ENCODE data around the gene SLC9A9.

DNA sequence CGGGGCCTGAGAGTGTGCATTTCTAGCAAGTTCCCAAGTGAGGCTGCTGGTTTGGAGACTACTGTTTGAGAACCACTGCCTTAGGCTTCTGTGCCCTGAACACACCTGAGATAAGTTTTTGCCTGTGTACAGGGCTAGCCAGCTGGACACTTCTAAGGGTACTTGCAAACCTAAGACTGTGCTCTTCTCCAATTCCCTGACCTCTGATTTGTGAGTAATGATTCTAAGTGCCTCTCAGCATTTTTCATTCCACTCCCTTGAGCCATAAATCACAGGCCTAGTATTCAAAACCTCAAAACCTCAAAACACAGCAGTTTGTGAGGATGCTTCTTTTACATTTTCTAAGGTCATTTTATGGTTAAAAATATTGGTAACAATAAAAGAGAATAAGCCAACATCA lies 580.3 kb downstream of the SLC9A9 start:
- TF ChIP-seq, protein P1, sequence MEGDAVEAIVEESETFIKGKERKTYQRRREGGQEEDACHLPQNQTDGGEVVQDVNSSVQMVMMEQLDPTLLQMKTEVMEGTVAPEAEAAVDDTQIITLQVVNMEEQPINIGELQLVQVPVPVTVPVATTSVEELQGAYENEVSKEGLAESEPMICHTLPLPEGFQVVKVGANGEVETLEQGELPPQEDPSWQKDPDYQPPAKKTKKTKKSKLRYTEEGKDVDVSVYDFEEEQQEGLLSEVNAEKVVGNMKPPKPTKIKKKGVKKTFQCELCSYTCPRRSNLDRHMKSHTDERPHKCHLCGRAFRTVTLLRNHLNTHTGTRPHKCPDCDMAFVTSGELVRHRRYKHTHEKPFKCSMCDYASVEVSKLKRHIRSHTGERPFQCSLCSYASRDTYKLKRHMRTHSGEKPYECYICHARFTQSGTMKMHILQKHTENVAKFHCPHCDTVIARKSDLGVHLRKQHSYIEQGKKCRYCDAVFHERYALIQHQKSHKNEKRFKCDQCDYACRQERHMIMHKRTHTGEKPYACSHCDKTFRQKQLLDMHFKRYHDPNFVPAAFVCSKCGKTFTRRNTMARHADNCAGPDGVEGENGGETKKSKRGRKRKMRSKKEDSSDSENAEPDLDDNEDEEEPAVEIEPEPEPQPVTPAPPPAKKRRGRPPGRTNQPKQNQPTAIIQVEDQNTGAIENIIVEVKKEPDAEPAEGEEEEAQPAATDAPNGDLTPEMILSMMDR (IDR thresholded peaks at IDR 0.05): no peak
- TF ChIP-seq EZH2phosphoT487 (IDR thresholded peaks at IDR 0.05) (no peak), EZH2 (IDR thresholded peaks at IDR 0.05) (no peak)

All from neural progenitor cell (in vitro differentiated cells).